DOHH2 (cell line): ENCODE results near the gene ITCH.
"Not testable (repeated sequence)": the region's sequence is repeated elsewhere in the genome, so short reads cannot be mapped to it uniquely, and the experiment has no call there.

ENCODE experiments used
- H3F3A ChIP-seq: fragments of 200-600 bp; sonication (generic), shearing (Covaris generic); 2 replicates; pipeline ENCODE4 v1.6.0; 2016; ENCODE audit warnings: antibody characterized with exemption, mild to moderate bottlenecking; ENCODE audit not compliant: control insufficient read depth, insufficient read depth
- H3K27ac ChIP-seq: fragments of 200-600 bp; sonication (generic); 2 replicates; pipeline ENCODE4 v1.5.1; 2014; ENCODE audit warnings: low read depth, mild to moderate bottlenecking, low read length, moderate library complexity
- H3K27me3 ChIP-seq: fragments of 200-600 bp; sonication (generic); 2 replicates; pipeline ENCODE4 v1.6.1; 2014; ENCODE audit warnings: mild to moderate bottlenecking, low read length, mixed read lengths; ENCODE audit not compliant: control insufficient read depth
- H3K36me3 ChIP-seq: fragments of 200-600 bp; sonication (generic); 2 replicates; pipeline ENCODE4 v1.6.1; 2014; ENCODE audit warnings: mild to moderate bottlenecking, low read length, moderate library complexity, mixed read lengths; ENCODE audit not compliant: control insufficient read depth
- H3K4me1 ChIP-seq: fragments of 200-600 bp; sonication (generic); 2 replicates; pipeline ENCODE4 v1.6.1; 2014; ENCODE audit warnings: mild to moderate bottlenecking, low read length, mixed read lengths; ENCODE audit not compliant: control insufficient read depth
- H3K4me2 ChIP-seq: fragments of 200-600 bp; sonication (generic); 2 replicates; pipeline ENCODE4 v1.6.0; 2014; ENCODE audit warnings: mild to moderate bottlenecking, low read length, moderate library complexity
- H3K4me3 ChIP-seq: fragments of 200-600 bp; sonication (generic); 2 replicates; pipeline ENCODE4 v1.5.1; 2014; ENCODE audit warnings: mild to moderate bottlenecking, low read length, mixed read lengths
- H3K79me2 ChIP-seq: fragments of 200-600 bp; sonication (generic); 2 replicates; pipeline ENCODE4 v1.6.1; 2014; ENCODE audit warnings: mild to moderate bottlenecking, low read length, mixed read lengths; ENCODE audit not compliant: control insufficient read depth
- H3K9me2 ChIP-seq: fragments of 200-600 bp; sonication (generic); replicated peaks from 2 replicates; pipeline ENCODE4 v1.6.1; 2014; ENCODE audit warnings: mild to moderate bottlenecking, low read length, mixed read lengths; ENCODE audit not compliant: control insufficient read depth
- H3K9me3 ChIP-seq: fragments of 200-600 bp; sonication (generic); 2 replicates; pipeline ENCODE4 v1.6.1; 2014; ENCODE audit warnings: antibody characterized with exemption, low read length, mixed read lengths; ENCODE audit not compliant: control insufficient read depth, insufficient read depth
- H4K20me1 ChIP-seq: fragments of 200-600 bp; sonication (generic); 2 replicates; pipeline ENCODE4 v1.6.0; 2014; ENCODE audit warnings: low read depth, mild to moderate bottlenecking, antibody characterized with exemption, low read length, moderate library complexity; ENCODE audit not compliant: control insufficient read depth, insufficient read depth
- CTCF ChIP-seq: fragments of 200-600 bp; sonication (generic); IDR thresholded peaks from one replicate; pipeline ENCODE4 v1.5.1; 2014; ENCODE audit warnings: antibody characterized with exemption, mild to moderate bottlenecking, low read depth, low read length; ENCODE audit not compliant: poor library complexity, severe bottlenecking
- EZH2phosphoT487 ChIP-seq: fragments of 200-600 bp; sonication (generic); IDR thresholded peaks from 2 replicates; pipeline ENCODE4 v1.6.1; 2017; ENCODE audit warnings: borderline replicate concordance, mild to moderate bottlenecking, antibody characterized with exemption, low read length, moderate library complexity, mixed read lengths

Gene ITCH

DNA sequence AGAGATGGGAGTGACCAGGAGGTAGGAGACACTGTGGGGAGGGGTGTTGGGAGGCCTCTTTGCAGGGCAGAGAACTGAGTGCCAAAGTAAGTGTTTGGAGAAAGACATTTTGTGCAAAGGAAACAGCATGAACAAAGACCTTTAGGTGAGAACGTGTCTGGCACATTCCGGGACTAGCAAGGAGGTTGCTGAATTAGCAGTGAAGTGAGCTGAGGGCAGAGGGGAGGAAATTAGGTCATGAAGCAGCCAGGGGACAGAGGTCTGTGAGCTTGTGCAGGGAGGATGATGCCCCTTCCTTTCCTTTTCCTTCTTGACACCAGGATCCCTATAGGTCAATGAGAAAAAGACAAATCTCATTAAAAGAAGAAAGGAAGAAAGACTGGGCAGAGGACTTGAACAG, 38.5 kb upstream of the ITCH start:
- Histone ChIP-seq H3K27me3 (no peaks in the 10 kb centered on the region), H3F3A (no peaks in the 10 kb centered on the region), H3K36me3 (no peaks in the 10 kb centered on the region), H3K9me3 (no peaks in the 10 kb centered on the region), H3K4me3 (no peak overlapping the region), H4K20me1 (no peaks in the 10 kb centered on the region), H3K79me2 (no peaks in the 10 kb centered on the region), H3K9me2 (no peaks in the 10 kb centered on the region), H3K27ac (no peak overlapping the region), H3K4me1 (peaks cover 22% of the 10 kb centered on the region), H3K4me2 (no peak overlapping the region)
- TF ChIP-seq EZH2phosphoT487, result no peak
- TF ChIP-seq CTCF, result no peak

GRCh38 chr20:34328207-34328606, 34.9 kb upstream of the ITCH start:
- not testable (repeated sequence) for H3K27me3 ChIP-seq, H3K4me2 ChIP-seq, H3K79me2 ChIP-seq, H3K27ac ChIP-seq, H3K9me2 ChIP-seq, H3K4me3 ChIP-seq, H3F3A ChIP-seq, H3K4me1 ChIP-seq, H4K20me1 ChIP-seq, H3K36me3 ChIP-seq, H3K9me3 ChIP-seq

DNA sequence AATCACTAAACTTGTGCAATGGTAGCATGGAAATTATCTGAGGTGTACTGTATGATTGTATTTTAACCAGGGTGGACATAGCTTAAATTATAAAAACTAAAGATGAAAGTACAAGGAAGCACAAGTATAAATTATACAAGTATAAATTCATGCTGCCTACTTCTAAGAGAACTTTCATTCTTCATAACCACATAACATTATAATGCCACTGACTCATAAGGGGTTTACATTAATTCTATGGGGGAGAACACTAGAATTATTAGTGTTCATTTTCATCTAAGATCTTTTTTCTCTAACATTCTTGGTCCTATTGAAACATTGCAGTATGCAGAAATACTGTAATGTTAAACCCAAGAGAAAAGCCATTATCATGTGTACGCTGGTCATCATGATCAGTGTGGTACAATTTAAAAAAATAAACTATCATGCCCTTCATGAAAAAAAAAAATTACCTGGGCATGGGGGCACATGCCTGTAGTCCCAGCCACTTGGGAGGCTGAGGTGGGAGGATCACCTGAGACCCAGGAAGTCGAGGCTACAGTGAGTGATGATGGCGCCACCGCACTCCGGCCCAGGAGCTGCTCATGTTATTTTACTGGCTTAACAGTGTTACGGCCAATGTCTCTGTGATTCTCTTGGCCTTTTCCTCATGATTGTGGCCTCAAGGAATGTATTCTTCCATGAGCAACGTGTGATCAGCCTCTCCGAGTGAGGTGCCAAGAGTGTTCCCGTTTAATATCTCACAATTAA, 34.0 kb upstream of the ITCH start:
- H3K9me2 ChIP-seq, result no peaks in the 10 kb centered on the region
- no peak overlapping the region for H3K27ac ChIP-seq
- H3K9me3 ChIP-seq, result no peaks in the 10 kb centered on the region
- peaks cover 6% of the 10 kb centered on the region for H3K4me1 ChIP-seq
- no peaks in the 10 kb centered on the region for H4K20me1 ChIP-seq
- H3K4me2 ChIP-seq, result no peak overlapping the region
- TF ChIP-seq CTCF (no peak), EZH2phosphoT487 (no peak)
- no peaks in the 10 kb centered on the region for H3K36me3 ChIP-seq
- H3K4me3 ChIP-seq, result no peak overlapping the region
- H3F3A ChIP-seq, result no peaks in the 10 kb centered on the region; the same call in 1 of the 2 replicates
- H3K27me3 ChIP-seq, result no peaks in the 10 kb centered on the region
- H3K79me2 ChIP-seq, result no peaks in the 10 kb centered on the region

DNA sequence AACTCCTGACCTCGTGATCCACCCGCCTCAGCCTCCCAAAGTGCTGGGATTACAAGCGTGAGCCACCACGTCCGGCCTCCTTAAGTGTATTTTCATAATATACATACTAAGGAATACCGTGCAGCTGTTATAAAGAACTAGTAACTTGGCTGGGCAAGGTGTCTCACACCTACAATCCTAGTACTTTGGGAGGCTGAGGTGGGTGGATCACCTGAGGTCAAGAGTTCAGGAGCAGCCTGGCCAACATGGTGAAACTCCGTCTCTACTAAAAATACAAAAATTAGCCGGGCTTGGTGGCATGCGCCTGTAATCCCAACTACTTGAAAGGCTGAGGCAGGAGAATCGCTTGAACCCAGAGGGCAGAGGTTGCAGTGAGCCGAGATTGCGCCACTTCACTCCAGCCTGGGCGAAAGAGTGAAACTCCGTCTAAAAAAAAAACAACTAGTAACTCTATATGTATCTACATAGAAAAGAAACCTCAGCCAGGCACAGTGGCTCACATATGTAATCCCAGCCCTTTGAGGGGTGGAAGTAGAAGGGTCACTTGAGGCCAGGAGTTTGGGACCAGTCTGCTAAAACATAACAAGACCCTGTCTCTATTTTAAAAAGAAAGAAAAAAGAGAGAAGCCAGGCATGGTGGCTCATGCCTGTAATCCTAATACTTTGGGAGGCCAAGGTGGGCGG, 32.1 kb upstream of the ITCH start:
- not testable (repeated sequence) for H3K4me3 ChIP-seq, H3F3A ChIP-seq, H3K9me3 ChIP-seq, H3K27ac ChIP-seq, H3K9me2 ChIP-seq, H3K36me3 ChIP-seq, H3K27me3 ChIP-seq, H3K4me2 ChIP-seq, H4K20me1 ChIP-seq, H3K79me2 ChIP-seq
- peaks cover 17% of the 10 kb centered on the region for H3K4me1 ChIP-seq
